H1 (cell line): ENCODE results near the gene TASOR2. TPM values are rescaled to one million over a fixed set of nuclear protein-coding genes. Genes with fewer than 3 reads are reported as not detected.

Experiments
- CTCF ChIA-PET: fragments of 300-600 bp; sonication (Branson Sonifier 250); formaldehyde crosslinking; loops from one replicate; lab custom pipeline; 2021; ENCODE audit not compliant: partially characterized antibody; lab: Charles Lee
- POLR2A ChIA-PET: fragments of 300-600 bp; sonication (Branson Sonifier 250); formaldehyde crosslinking; loops from one replicate; lab custom pipeline; 2021; ENCODE audit warnings: inconsistent platforms; ENCODE audit not compliant: partially characterized antibody; lab: Charles Lee
- DNase-seq, 2 experiments: peaks; one replicate each; pipeline versions ENCODE4 v3.0.0 to v3.0.0-alpha.2; 2010 to 2022; ENCODE audit warnings: low spot score in 2 of 2, low read depth in 1 of 2, mixed read lengths in 1 of 2
- FAIRE-seq: peaks from 2 replicates; lab custom pipeline; 2011; peaks lifted over from hg19 to GRCh38; lab: Jason Lieb, UNC
- H2AFZ ChIP-seq: 2 replicates; pipeline ENCODE4 v1.8.1; 2012; ENCODE audit warnings: low read length, inconsistent platforms
- H2AK5ac ChIP-seq: 2 replicates; pipeline ENCODE4 v1.6.1; 2013; ENCODE audit warnings: low read depth, low read length
- H2BK120ac ChIP-seq: replicated peaks from 2 replicates; pipeline ENCODE3; 2013; ENCODE audit warnings: low read depth, low read length, inconsistent platforms
- H2BK12ac ChIP-seq: 2 replicates; pipeline ENCODE4 v1.6.1; 2013; ENCODE audit warnings: low read depth, low read length
- H2BK15ac ChIP-seq: 2 replicates; pipeline ENCODE4 v1.6.1; 2013; ENCODE audit warnings: low read length
- H2BK20ac ChIP-seq: 2 replicates; pipeline ENCODE4 v1.6.1; 2013; ENCODE audit warnings: low read length
- H2BK5ac ChIP-seq: 2 replicates; pipeline ENCODE4 v1.6.1; 2013; ENCODE audit warnings: low read depth, low read length
- H3K14ac ChIP-seq: 2 replicates; pipeline ENCODE4 v1.6.1; 2013; ENCODE audit warnings: inconsistent platforms; ENCODE audit not compliant: insufficient read length
- H3K18ac ChIP-seq: 2 replicates; pipeline ENCODE4 v1.6.1; 2013; ENCODE audit warnings: low read length; ENCODE audit errors: extremely low read depth
- H3K23ac ChIP-seq: 2 replicates; pipeline ENCODE4 v1.6.1; 2013; ENCODE audit warnings: inconsistent platforms; ENCODE audit not compliant: insufficient read length
- H3K23me2 ChIP-seq: 2 replicates; pipeline ENCODE4 v1.6.1; 2013; ENCODE audit warnings: low read depth, low read length
- H3K27ac ChIP-seq: 2 replicates; pipeline ENCODE4 v1.6.1; 2011; ENCODE audit warnings: low read depth, low read length, inconsistent platforms
- H3K27me3 ChIP-seq, 4 experiments: replicated peaks in 1 of 4; 1 replicate in 1 of 4; 2 replicates in 3 of 4; pipeline versions ENCODE4 v1.6.1 to v1.8.1; 2011 to 2013; ENCODE audit warnings: low read length in 3 of 4, mild to moderate bottlenecking in 3 of 4, inconsistent platforms in 2 of 4, mixed read lengths in 2 of 4, moderate library complexity in 1 of 4; ENCODE audit not compliant: control insufficient read depth in 3 of 4, insufficient read depth in 3 of 4; ENCODE audit errors: extremely low read depth in 1 of 4
- H3K36me3 ChIP-seq, 4 experiments: 2 replicates each; pipeline versions ENCODE4 v1.6.1 to v1.8.1; 2011 to 2013; ENCODE audit warnings: mild to moderate bottlenecking in 4 of 4, low read length in 3 of 4, moderate library complexity in 2 of 4, control low read depth in 1 of 4, inconsistent platforms in 1 of 4; ENCODE audit not compliant: insufficient read depth in 4 of 4, control insufficient read depth in 2 of 4
- H3K4ac ChIP-seq: replicated peaks from 2 replicates; pipeline ENCODE3; 2013; ENCODE audit warnings: low read length, low read depth, mixed read lengths, inconsistent platforms; ENCODE audit not compliant: insufficient read length
- H3K4me1 ChIP-seq, 4 experiments: replicated peaks in 1 of 4; 1 replicate in 1 of 4; 2 replicates in 3 of 4; pipeline versions ENCODE4 v1.6.1 to v1.8.1; 2011 to 2013; ENCODE audit warnings: low read length in 3 of 4, inconsistent platforms in 2 of 4, mixed read lengths in 1 of 4; ENCODE audit not compliant: insufficient read depth in 4 of 4, control insufficient read depth in 3 of 4
- H3K4me2 ChIP-seq, 2 experiments: 2 replicates each; pipeline versions ENCODE4 v1.6.1 to v1.8.1; 2011 to 2013; ENCODE audit warnings: low read depth in 2 of 2, low read length in 2 of 2, control low read depth in 1 of 2, inconsistent platforms in 1 of 2, mild to moderate bottlenecking in 1 of 2; ENCODE audit not compliant: insufficient read depth in 1 of 2
- H3K4me3 ChIP-seq, 4 experiments: fragments of 200-600, 300-600 bp in 1 of 4; sonication (generic), shearing (Covaris generic), sonication (Bioruptor Twin) in 1 of 4; 2 replicates each; pipeline versions ENCODE4 v1.5.1 to v1.8.1; 2011 to 2016; ENCODE audit warnings: low read length in 4 of 4, low read depth in 3 of 4, control low read depth in 2 of 4, inconsistent platforms in 2 of 4, mild to moderate bottlenecking in 2 of 4, mixed read lengths in 1 of 4, moderate library complexity in 1 of 4; ENCODE audit not compliant: insufficient read depth in 2 of 4; ENCODE audit errors: extremely low read depth in 1 of 4
- H3K56ac ChIP-seq: replicated peaks from 2 replicates; pipeline ENCODE3; 2013; ENCODE audit warnings: low read depth, mild to moderate bottlenecking, mixed read lengths, low read length, inconsistent platforms; ENCODE audit not compliant: insufficient read length
- H3K79me1 ChIP-seq: 2 replicates; pipeline ENCODE4 v1.6.1; 2013; ENCODE audit warnings: low read depth, low read length, control low read depth
- H3K79me2 ChIP-seq, 2 experiments: 2 replicates each; pipeline versions ENCODE4 v1.6.1 to v1.8.1; 2012 to 2013; ENCODE audit warnings: low read length in 2 of 2, mild to moderate bottlenecking in 2 of 2, inconsistent platforms in 1 of 2; ENCODE audit not compliant: insufficient read depth in 2 of 2, control insufficient read depth in 1 of 2
- H3K9ac ChIP-seq, 4 experiments: replicated peaks in 1 of 4; 1 replicate in 1 of 4; 2 replicates in 3 of 4; pipeline versions ENCODE4 v1.6.1 to v1.8.1; 2011 to 2013; ENCODE audit warnings: low read depth in 3 of 4, low read length in 3 of 4, control low read depth in 2 of 4, mild to moderate bottlenecking in 2 of 4, moderate library complexity in 2 of 4, inconsistent platforms in 1 of 4; ENCODE audit errors: extremely low read depth in 1 of 4
- H3K9me3 ChIP-seq, 2 experiments: 2 replicates each; pipeline versions ENCODE4 v1.6.1 to v1.8.1; 2012 to 2013; ENCODE audit warnings: mild to moderate bottlenecking in 2 of 2, moderate library complexity in 2 of 2, control low read depth in 1 of 2, inconsistent platforms in 1 of 2, low read depth in 1 of 2, low read length in 1 of 2, mixed read lengths in 1 of 2; ENCODE audit not compliant: insufficient read depth in 2 of 2
- H4K20me1 ChIP-seq, 2 experiments: replicated peaks in 1 of 2; 2 replicates each; pipeline versions ENCODE3 to v1.8.1; 2011 to 2013; ENCODE audit warnings: inconsistent platforms in 2 of 2, low read length in 2 of 2, mild to moderate bottlenecking in 1 of 2; ENCODE audit not compliant: insufficient read depth in 2 of 2, control insufficient read depth in 1 of 2
- H4K5ac ChIP-seq: 2 replicates; pipeline ENCODE4 v1.6.1; 2013; ENCODE audit warnings: low read length, low read depth, mixed read lengths, inconsistent platforms; ENCODE audit not compliant: insufficient read length
- H4K8ac ChIP-seq: 2 replicates; pipeline ENCODE4 v1.8.0; 2013; ENCODE audit warnings: mild to moderate bottlenecking, moderate library complexity, low read length, inconsistent platforms; ENCODE audit not compliant: insufficient read depth; ENCODE audit errors: extremely low read depth
- H4K91ac ChIP-seq: replicated peaks from 2 replicates; pipeline ENCODE3; 2013; ENCODE audit warnings: low read length, mixed read lengths, inconsistent platforms; ENCODE audit not compliant: insufficient read length
- GABPA ChIP-seq: IDR thresholded peaks from 2 replicates; pipeline ENCODE4 v1.6.1; 2011; ENCODE audit warnings: mild to moderate bottlenecking, low read length, moderate library complexity, borderline replicate concordance; ENCODE audit not compliant: insufficient read depth
- GTF2F1 ChIP-seq: IDR thresholded peaks from 2 replicates; pipeline ENCODE4 v1.6.1; 2012; ENCODE audit warnings: low read depth, low read length, improper control_type of control experiment, borderline replicate concordance
- HDAC6 ChIP-seq: IDR thresholded peaks from one replicate; pipeline ENCODE4 v1.7.1; 2012; ENCODE audit warnings: low read depth, mild to moderate bottlenecking, inconsistent platforms, low read length, moderate library complexity
- PHF8 ChIP-seq: fragments of 200-600 bp; sonication (generic); conservative IDR thresholded peaks from 2 replicates; pipeline ENCODE4 v1.7.1; 2012; ENCODE audit warnings: low read depth, mild to moderate bottlenecking, inconsistent platforms, low read length, moderate library complexity
- SP1 ChIP-seq: IDR thresholded peaks from 2 replicates; pipeline ENCODE4 v1.6.1; 2011; ENCODE audit warnings: low read depth, low read length
- SP4 ChIP-seq: IDR thresholded peaks from 2 replicates; pipeline ENCODE4 v1.6.1; 2012; ENCODE audit warnings: low read length, inconsistent platforms
- SUZ12 ChIP-seq: fragments of 200-600 bp; sonication (generic); IDR thresholded peaks from 2 replicates; pipeline ENCODE4 v1.6.1; 2012; ENCODE audit warnings: mild to moderate bottlenecking, inconsistent platforms, low read length, moderate library complexity, mixed read lengths
- TAF1 ChIP-seq: IDR thresholded peaks from 2 replicates; pipeline ENCODE4 v1.6.1; 2011; ENCODE audit warnings: mild to moderate bottlenecking, low read depth, low read length
- WGBS, 2 experiments: shearing (Covaris generic) in 1 of 2; methylation state at CpG; one replicate each; pipeline versions ENCODE4 v1.1.6 to v1.1.7; 2013 to 2015; ENCODE audit warnings: low lambda C conversion rate in 2 of 2, mixed read lengths in 2 of 2, inconsistent platforms in 1 of 2, low coverage in 1 of 2, missing lambda C conversion rate in 1 of 2; ENCODE audit not compliant: insufficient replicate concordance in 2 of 2, insufficient coverage in 1 of 2, insufficient read length in 1 of 2; ENCODE audit errors: extremely low coverage in 1 of 2, missing lambda C conversion rate in 1 of 2; 5-methylcytosine and 5-hydroxymethylcytosine counted together
- polyA plus RNA-seq, 7 experiments: library from polyadenylated mRNA; depleted of rRNA in 3 of 7; stranded (reverse) in 5 of 7; unstranded in 2 of 7; fragments of >200 nt in 5 of 7; fragments of 200-250 nt in 2 of 7; gene quantifications; 1 replicate in 5 of 7; 2 replicates in 1 of 7; 4 replicates in 1 of 7; pipeline versions ENCODE4 v1.2.1 to v1.2.3, GENCODE V29; 2011 to 2013; ENCODE audit warnings: missing spikeins in 2 of 7, mixed read lengths in 2 of 7
- total RNA-seq: library from RNA; stranded (reverse); fragmentation: NEBNext Ultra II Directional; extraction: Animal tissue kit (Norgen Biotek cat#: 25700); gene quantifications from 2 replicates; pipeline ENCODE4 v1.2.1, GENCODE V29; 2021

The TASOR2 gene
- total and polyA plus RNA-seq, 2 of the 8 experiments (the other 6 are each of a cell fraction or from before 2014, with no cell fraction given), result 13.1 to 74.9 TPM

DNA sequence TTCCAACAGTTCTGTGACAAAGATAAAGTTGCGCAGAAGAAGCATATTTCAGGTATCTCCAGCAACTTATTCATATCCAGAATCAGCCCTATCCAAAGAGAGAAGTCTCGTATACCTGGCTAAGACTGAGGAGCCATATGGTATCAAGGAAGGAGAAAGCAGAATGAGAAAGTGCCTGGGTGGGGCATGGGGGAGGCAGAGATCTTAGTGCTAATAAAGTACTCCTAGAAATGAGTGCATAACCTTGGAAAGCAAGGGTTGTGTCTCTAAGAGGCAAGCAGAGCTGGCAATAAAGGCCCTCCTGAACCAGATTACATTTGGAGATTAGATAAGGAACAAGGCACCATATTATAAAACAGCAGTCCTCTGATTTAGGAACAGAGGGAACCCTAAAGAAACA is 12.7 kb downstream of the TASOR2 start:
- Histone ChIP-seq H3K27me3 (no peaks in the 10 kb centered on the region), H3K56ac (no peak overlapping the region), H3K79me1 (peaks cover 3% of the 10 kb centered on the region; the same call in 1 of the 2 replicates), H4K20me1 (peaks cover 2 to 4% of the 10 kb centered on the region in 2 experiments), H2BK120ac (no peak overlapping the region), H3K27ac (no peak overlapping the region), H3K18ac (no peak overlapping the region; the same call in 1 of the 2 replicates), H3K36me3 (no peaks in the 10 kb centered on the region), H2BK15ac (no peak overlapping the region), H2BK20ac (no peak overlapping the region), H3K14ac (no peak overlapping the region), H4K5ac (no peak overlapping the region), H3K4me2 (peak overlapping the region in 1 of 2 experiments; percentile 32; a peak in 2 of 4 replicates), H3K9ac (peak overlapping the region in 1 of 4 experiments; percentile 34; a peak in 1 of 7 replicates), H2BK12ac (no peak overlapping the region), H3K4ac (no peak overlapping the region), H4K8ac (no peak overlapping the region), H3K23me2 (peaks cover 6% of the 10 kb centered on the region; the same call in 1 of the 2 replicates), H3K79me2 (peaks cover 12 to 99% of the 10 kb centered on the region in 2 experiments), H2AFZ (no peak overlapping the region), H3K4me3 (no peak overlapping the region), H3K23ac (no peak overlapping the region), H2AK5ac (no peak overlapping the region), H4K91ac (no peak overlapping the region), H3K4me1 (peaks cover 0 to 6% (median 3%) of the 10 kb centered on the region in 4 experiments; a peak in 3 of 7 replicates), H3K9me3 (no peaks in the 10 kb centered on the region), H2BK5ac (no peak overlapping the region)
- WGBS, 2 experiments, result 80% methylated on average over 2 of the region's 2 CpGs; no CpG with 5 or more reads in 1 of the 2 experiments
- no peak for TF ChIP-seq SP1
- TF ChIP-seq HDAC6, result no peak
- no peak for TF ChIP-seq SP4
- no peak for TF ChIP-seq PHF8
- TF ChIP-seq SUZ12, result no peak
- no peak for TF ChIP-seq TAF1
- no peak for TF ChIP-seq GABPA
- TF ChIP-seq GTF2F1, result no peak
- CTCF ChIA-PET, result interaction anchor here (1.0 to 1.3 kb wide), 2 partner anchors 9 to 22 kb away, joined by 3 read pairs; no protein-coding TSS in a partner anchor
- no peak for DNase-seq
- POLR2A ChIA-PET, result no interaction called here
- FAIRE-seq, result no peak
